Measurements from ENCODE around the gene EIF5B.
A peak's percentile ranks its signal among the peaks of the same experiment; 100 is the strongest.
"Not testable (repeated sequence)": the region's sequence is repeated elsewhere in the genome, so short reads cannot be mapped to it uniquely, and the experiment has no call there.

EIF5B gene, protein sequence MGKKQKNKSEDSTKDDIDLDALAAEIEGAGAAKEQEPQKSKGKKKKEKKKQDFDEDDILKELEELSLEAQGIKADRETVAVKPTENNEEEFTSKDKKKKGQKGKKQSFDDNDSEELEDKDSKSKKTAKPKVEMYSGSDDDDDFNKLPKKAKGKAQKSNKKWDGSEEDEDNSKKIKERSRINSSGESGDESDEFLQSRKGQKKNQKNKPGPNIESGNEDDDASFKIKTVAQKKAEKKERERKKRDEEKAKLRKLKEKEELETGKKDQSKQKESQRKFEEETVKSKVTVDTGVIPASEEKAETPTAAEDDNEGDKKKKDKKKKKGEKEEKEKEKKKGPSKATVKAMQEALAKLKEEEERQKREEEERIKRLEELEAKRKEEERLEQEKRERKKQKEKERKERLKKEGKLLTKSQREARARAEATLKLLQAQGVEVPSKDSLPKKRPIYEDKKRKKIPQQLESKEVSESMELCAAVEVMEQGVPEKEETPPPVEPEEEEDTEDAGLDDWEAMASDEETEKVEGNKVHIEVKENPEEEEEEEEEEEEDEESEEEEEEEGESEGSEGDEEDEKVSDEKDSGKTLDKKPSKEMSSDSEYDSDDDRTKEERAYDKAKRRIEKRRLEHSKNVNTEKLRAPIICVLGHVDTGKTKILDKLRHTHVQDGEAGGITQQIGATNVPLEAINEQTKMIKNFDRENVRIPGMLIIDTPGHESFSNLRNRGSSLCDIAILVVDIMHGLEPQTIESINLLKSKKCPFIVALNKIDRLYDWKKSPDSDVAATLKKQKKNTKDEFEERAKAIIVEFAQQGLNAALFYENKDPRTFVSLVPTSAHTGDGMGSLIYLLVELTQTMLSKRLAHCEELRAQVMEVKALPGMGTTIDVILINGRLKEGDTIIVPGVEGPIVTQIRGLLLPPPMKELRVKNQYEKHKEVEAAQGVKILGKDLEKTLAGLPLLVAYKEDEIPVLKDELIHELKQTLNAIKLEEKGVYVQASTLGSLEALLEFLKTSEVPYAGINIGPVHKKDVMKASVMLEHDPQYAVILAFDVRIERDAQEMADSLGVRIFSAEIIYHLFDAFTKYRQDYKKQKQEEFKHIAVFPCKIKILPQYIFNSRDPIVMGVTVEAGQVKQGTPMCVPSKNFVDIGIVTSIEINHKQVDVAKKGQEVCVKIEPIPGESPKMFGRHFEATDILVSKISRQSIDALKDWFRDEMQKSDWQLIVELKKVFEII

DNA sequence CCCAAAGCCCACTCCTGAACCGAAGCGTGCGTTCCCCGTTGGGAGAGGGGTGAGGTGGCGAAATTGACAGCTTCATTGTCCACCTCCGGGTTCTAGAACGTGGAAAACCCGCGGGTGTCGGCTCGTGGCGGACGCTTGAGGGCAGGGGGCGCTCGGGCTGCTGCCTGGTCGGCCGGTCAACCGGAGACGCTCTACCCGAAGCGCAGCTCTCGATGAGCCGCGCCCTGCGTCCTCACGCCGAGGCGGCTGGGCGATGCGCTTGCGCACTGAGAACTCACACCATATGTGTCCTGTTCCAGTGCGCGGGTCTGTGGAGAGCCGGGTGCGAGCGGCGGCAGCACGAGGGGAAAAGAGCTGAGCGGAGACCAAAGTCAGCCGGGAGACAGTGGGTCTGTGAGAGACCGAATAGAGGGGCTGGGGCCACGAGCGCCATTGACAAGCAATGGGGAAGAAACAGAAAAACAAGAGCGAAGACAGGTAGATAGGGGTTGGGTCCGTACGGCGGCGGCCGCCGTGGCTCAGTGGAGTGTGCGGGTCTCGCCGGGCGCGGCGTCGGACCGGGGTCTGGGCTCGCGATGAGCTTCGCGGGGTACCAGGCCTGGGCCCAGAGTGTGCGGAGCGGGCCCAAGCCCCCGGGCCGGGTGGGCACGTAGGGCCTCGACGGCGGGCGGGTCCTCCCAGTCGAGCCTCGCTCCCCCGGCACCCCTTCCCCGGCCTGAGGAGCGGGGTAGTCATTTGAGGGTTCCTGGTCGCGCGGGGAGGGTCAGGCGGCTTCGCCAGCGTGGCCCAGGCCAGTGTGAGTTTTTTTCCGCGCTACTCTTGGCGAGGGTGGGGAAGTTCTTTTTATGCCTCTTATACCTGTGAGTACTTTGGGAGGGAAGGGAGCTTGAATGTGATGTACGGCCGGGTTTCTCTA, at the start of gene EIF5B:
EIF5B (plus strand) TSS at position 277 of the 916 bp plus-strand sequence; CDS start at position 443, 166 bp downstream.
- peak; percentile 94 to 98 for DNase-seq

DNA sequence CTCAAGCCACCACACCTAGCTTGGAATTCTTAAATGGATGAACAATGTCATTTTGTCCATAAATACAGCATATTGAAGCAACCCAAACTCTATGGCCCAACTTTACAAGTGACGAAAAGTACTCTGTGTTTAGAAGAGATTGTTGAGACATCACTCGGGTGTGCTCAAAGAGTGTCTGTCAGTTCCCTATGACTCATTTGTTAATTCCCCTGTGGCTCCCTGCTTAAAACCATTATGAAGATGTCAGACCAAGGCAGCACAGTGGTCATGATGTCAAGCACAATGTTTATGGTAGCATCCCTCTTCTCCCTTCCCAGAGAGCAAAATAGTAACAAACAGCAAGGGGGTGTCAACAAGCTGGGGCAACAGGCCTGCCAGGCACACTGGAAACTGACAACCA, 39.2 kb upstream of the EIF5B start:
- no peak for DNase-seq

DNA sequence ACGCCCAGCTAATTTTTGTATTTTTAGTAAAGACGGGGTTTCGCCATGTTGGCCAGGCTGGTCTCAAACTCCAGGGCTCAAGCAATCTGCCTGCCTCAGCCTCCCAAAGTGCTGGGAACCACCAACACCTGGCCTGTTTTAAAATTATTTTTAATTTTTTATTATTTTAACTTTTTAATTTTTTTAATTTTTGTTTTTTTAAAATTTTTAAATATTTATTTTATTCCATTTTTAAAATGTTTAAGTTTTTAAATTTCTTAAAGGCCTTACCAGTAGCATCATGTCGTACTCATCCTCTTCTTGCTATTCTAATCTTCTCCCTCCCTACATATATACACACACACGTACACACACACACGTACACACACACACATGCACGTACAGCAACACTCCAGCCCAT, 37.6 kb upstream of the EIF5B start:
- no peak for DNase-seq

DNA sequence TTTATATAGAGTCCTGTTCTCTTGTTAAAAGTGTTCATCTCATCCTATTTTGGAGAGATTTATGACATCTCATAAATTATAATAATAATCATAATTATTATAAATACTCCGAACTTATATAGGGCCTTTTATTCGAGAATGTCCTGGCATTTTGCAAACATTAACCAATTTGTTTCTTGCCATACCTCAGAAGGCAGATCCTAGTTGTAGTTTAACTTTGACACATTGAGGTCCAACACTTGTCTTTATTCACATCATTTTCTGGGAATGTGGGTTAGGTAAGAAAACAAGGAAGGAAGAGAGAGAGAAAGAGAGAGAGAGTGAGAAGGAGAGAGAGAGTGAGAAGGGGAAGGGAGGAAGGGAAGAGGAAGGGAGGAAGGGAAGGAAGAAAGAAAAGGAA, 36.1 kb upstream of the EIF5B start, which contains the start of gene LYG1:
LYG1 (minus strand) TSS at position 101 of the 400 bp plus-strand sequence. CDS start 5,527 bp downstream, outside the sequence.
- not testable (repeated sequence) for DNase-seq

DNA sequence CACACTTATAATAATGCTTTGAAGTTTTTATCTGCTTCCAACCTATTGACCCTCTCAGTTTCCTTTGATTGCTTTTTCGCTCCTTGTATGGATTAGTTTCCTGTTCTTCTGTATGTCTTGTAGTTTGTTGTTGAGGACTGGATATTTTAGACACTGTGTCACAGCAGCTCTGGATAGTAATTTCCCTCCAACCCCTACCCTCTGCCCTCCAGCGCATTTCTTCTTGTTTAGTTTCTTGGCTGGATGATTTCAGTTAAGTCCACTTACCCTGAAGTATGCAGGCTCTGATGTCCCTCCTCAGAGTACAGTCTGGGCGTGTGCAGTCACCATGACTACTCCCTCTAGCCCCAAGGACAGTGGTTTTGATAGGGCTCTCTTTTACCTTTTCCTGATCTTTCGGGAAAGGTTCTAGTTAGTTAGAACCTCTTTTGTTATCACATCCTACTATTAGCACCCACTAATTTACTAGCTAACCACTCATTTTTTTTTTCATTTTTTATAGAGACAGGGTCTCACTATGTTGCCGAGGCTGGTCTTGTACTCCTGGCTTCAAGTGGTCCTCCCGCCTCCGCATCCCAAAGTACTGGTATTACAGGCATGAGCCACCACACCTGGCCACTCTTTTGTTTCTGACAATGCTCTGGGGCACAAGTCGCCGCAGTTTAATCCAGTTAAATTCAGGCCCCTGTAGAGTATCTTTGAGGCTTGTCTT, 19.9 kb upstream of the EIF5B start:
- no peak for DNase-seq

DNA sequence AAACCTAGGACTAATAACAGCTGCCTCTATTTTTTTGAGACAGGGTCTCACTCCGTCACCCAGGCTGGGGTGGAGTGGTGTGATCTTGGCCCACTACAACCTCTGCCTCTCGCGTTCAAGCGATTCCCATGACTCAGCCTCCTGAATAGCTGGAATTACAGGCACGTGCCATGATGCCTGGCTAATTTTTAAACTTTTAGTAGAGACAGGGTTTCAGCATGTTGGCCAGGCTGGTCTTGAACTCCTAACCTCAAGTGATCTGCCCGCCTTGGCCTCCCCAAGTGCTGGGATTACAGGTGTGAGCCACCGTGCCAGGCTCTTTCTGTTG, 19.4 kb upstream of the EIF5B start:
- not testable (repeated sequence) for DNase-seq

DNA sequence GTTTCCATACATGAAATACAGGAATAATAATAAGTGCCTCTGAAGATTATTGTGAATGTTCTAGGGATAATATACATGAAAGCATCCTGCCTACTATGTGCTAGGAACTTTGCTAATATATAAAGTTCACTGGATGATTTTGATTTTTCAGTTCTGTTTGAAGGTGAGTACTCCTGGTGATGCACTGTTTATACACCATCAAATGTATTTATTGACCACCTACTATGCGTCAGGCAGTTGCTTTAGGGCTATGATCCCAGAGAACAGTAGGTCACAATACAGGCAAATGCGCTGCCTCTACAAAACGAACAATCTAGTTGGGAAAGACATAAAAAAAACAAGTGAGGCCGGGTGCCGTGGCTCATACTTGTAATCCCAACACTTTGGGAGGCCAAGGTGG, 11.8 kb upstream of the EIF5B start:
- no peak for DNase-seq

DNA sequence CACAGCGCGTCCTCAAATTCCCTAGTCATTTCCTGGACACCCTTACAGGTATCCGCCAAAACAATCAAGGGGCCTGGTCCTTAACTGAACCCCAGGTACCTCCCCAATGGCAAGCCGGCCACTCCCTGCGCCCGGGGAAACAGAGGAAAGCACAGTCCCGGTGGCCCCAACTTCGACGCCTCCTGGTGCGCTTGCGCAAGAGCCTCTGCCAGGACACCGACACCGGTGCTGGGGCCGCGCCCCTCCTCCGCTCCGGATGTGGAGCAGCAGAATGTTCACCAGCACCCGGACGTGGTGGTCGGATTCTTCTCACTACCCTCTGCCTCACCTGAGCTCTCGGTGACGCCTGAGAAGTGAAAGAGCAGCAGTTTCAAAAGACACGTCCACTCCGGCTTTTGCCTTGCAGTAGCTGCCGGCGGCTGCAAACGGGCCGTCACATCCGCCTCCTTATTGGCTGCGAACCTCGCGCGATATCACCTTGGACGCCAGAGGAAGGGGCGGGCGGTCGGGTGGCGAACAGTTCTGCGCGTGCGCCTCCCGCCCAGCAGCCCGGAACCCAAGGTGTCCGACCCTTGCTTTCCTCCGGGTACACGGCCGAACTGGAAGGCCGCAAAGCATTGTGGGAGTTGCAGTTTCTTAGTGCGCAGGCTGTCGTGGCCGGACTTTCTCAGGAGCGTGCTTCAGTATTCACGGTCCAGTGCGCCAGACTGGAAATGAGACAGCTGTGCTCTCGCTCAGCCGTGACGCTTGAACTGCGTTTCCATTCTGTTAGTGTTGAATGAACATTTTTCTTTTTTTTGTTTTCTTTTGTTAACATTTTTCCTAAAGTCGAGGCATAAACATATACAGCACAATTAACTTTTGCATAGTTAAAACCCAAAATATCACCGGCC, 1.0 kb upstream of the EIF5B start, which contains the start of gene TXNDC9:
TXNDC9 (minus strand) TSS at position 423 of the 893 bp plus-strand sequence. CDS start 3,123 bp downstream, outside the sequence.
- peak; percentile 99 to 100 for DNase-seq

DNA sequence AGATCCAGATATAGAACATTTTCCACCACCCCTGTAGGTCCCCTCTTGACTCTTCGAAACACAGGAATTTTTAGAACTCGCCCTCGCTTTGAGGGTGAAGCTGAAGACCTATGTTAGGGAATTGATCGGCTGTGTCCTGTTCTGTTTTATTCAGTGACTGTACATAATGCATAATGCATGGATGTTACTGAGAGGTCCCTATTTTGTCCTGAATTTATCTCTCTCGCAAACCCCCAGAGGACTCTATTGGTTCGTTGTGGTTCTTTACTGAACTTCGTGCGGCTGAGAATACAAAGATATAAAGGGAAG, 431 bp upstream of the EIF5B start:
- no peak for DNase-seq

DNA sequence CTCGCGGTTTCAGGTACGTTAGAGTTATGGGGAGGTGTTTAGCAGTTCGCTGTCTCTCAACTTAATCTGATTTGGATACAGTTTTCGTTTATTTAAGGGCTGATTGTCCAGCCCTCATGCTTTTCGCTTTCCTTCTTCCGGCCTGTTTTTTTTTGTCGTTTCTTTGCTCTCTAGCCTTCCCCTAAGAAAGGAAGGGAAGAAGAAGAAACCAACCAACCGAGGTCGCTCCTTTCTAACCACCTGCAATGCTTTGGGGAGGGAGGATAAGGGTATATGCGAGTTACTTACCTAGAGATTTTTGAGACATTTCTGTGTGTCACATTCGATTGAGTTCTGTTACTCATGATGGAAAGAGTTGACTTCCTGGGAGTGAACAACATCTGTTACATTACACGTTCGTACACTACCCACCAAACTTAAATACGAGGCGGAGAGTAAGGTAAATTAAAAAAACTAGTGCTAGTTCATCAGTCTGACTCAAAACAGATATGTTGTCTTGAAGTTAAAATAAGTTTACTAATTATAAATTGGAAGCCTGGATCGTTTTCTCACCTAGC, 918 bp downstream of the EIF5B start:
- DNase-seq: no peak

DNA sequence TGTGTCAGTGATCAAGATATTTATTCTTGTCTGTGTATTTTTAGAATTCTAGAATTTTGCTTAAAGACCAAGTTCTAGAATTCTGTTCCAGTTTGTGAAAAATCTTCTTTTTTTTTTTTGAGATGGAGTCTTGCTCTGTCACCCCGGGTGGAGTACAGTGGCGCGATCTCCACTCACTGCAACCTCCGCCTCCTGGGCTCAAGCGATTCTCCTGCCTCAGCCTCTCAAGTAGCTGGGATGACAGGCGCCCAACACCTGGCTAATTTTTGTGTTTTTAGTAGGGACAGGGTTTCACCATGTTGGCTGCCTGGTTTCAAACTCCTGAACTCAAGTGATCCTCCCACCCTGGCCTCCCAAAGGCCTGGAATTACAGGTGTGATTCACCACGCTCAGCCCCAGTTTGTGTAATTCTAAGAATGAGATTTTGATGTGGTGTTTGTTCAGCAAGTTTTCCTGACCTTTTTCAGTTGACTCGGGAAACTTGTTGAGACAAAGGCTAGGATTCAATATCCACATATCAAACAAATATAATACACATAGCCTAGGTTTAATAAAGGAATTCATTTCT, 3.6 kb downstream of the EIF5B start:
- DNase-seq: no peak

DNA sequence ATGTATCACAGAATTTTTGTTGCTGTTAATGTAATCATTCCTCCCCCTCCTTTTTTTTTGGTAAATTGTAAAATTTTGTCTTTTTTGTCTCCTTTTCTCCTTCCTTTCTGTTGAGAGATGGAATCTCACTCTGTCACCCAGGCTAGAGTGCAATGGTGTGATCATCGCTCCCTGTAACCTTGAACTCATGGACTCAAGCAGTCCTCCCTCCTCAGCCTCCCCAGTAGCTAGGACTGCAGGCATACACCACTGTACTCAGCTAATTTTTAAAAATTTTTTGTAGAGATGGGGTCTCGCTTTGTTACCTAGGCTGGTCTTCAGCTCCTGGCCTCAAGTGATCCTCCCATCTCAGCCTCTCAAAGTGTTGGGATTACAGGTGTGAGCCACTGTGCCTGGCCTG, 5.3 kb downstream of the EIF5B start:
- DNase-seq: no peak

DNA sequence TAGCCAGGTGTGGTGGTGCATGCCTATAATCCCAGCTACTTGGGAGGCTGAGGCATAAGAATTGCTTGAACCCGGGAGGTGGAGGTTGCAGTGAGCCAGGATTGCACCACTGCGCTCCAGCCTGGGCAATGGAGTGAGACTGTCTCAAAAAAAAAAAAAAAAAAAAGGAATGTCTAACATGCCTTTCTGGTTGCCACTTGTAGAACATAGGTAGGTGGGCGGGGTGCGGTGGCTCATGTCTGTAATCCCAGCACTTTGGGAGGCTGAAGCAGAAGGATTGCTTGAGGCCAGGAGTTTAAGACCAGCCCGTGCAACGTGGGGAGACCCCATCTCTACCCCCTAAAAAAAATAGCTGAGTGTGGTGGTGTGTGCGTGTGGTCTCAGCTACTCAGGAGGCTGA, 8.3 kb downstream of the EIF5B start:
- not testable (repeated sequence) for DNase-seq

DNA sequence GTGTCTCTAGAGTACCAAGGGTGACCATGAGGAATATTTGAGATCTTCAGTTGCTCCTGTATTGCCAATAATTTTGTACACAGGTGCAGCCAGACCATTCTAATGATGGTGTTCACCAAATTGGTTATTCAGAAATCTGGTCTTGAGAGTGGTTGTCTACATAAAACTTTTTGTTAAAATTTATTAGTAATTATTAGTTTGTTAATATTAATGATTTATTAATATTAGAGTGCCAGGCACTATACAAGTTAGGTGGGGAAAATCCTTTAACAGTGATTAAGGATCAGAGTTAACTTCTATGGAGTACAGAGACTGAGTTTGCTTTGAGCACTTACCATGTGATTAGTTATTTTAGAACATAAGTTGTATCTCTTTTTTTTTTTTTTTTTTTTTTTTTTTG, 9.0 kb downstream of the EIF5B start:
- no peak for DNase-seq

DNA sequence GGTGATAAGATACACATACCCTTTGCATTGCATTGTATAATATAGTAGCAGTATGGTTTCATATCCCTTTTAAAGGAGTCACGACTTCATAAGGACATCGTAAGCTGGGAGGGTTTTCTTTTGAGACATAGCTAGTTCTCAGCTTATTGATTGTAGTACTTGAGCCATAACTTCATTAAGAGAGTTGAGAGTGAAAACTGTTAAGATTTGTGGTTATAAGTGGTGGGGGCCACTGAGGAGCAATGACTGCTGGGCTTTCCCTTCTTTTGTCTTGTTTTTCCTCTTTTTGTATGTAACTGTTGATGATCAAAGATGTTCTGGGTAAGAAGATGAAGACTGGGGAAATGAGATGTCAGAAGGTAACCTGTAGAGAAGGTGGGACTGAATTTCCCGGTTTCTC, 11.0 kb downstream of the EIF5B start:
- no peak for DNase-seq

DNA sequence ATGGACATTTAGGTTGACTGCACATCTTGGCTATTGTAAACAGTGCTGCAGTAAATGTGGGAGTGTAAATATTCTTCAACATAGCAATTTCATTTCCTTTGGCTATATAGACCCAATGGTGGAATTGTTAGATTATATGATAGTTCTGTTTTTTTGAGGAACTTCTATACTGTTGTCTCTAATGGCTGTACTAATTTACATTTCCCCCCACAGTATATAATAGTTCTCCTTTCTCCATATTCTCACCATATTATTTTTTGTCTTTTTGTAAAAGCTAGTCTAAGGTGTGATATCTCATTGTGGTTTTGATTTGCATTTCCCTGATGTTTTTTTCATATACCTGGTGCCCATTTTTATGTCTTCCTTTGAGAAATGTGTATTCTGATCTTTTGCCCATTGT, 13.0 kb downstream of the EIF5B start:
- DNase-seq: no peak

DNA sequence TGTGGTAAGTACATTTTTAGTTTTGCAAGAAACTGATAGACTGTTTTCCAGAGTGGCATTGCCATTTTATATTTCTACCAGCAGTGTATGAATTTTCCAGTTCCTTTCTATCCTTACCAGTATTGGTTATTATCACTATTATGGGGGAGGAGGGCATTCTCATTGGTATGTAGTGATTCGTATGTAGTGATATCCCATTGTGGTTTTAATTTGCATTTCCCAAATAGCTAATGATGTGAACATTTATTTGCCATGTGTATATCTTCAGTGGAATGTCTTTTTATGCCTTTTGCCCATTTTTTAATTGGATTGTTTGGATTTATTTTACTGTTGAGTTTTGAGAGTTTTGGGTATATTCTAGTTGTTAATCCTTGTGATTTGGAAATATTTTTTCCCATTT, 16.9 kb downstream of the EIF5B start:
- no peak for DNase-seq

DNA sequence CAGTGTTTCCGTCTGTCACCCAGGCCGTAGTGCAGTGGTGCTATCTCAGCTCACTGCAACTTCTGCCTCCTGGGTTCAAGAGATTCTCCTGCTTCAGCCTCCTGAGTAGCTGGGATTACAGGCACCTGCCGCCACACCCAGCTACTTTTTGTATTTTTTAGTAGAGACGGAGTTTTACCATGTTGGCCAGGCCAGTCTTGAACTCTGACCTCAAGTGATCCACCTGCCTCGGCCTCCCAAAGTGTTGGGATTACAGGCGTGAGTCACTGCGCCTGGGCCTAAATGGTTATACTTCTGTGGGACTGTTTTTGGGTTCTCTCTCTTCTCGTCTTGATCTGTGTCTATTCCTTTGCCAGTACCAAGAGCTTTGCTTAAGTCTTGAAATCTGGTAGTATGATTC, 17.6 kb downstream of the EIF5B start:
- not testable (repeated sequence) for DNase-seq

DNA sequence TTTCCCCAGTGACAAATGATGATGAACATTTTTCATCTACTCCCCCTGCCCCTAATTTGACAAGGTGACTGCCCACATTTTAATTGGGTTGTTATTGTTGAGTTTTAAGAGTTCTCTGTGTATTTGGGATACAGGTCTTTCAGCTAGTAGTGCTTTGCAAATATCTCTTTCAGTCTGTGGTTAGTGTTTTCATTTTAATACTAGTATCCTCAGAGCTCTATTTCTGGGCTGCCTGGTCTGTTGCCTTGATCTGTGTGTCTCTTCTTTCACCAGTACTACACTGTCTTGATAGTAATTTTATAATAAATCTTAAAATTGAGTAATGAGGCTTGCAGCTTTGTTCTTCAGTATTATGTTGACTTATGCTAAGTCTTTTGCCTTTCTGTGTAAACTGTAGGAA, 19.7 kb downstream of the EIF5B start:
- no peak for DNase-seq

DNA sequence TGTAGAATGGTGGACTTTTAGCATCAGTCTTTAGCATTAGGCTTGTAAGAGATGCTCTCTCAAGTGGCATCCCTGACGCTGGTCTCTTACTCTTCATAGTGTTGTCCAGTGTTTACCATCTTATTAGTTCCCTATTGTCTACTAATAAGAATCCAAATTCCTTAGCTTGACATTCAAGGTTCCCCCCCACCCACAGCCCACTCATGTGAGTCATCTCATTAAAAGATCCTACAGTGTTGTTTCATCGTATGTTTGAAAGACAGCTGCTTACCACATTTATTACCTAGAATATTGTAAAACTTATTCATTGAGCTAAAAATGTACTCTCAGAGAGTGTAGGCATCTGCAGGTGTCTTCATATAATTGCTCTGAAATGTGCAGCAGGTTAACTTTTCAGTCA, 28.5 kb downstream of the EIF5B start:
- DNase-seq: no peak

All from NCI-H2081 (cell line).